NCI-H2171 treated with DMSO at 0.1 percent for 48 hours (cell line): ENCODE results near the gene C2CD2.

Experiments
- DNase-seq: peaks from one replicate; lab custom pipeline; 2025; lab: John Stamatoyannopoulos, UW

Gene C2CD2

DNA sequence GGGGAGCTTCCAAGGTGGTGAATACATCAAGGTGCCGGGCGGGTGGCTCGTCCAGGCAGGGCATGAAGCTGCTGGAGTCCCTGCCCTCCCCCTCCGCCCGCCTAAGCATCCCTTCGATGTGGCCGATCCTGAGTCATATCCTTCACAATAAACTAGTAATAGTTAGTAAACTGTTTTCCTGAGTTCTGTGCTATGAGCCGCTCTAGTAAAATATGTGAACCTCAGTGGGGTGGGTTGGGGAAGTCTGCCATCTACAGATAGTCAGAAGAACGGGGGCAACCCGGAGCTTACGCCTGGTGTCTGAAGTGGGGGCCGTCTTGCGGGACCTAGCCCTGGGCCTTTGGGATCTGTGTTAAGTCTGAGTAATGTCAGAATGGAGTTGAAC lies 21.6 kb downstream of the C2CD2 start:
- DNase-seq, result no peak

DNA sequence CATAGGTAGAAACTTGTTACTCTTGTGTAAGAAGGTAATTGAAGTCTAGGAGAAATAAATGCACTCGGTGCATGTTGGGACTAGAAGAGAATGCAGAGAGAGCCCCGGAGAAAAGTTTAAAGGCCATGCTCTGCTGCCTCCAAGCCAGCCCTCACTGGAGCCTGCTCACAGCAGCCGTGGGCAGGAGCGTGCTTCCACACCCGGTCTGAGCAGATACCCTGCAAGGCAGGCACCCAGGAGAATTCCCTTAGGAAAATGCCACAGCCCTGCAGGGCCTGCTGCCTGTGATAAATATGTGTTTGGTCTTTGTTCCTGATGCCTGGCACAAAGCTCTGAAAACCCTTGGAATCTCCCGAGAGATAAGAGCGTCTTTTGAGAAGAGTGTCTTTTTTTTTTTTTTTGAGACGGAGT lies 22.8 kb downstream of the C2CD2 start:
- DNase-seq, result no peak

DNA sequence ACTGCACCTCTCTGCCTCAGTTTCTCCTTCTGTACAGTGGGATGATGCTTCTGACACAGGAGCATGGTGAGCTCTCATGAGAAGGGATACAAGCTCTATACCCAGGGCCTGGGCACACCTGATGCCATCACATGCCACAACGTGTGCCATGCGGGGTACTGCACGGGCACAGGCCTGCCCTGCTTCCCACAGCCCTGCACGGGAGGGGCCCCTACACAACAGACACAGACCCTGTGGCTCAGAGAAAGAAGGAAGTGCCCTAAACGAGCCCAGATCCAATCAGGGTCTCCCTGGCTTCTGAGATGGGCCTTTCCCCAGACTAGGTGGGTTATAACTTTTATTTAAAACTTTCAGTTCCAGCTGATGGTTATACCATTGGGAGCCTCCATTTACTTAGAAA lies 24.6 kb downstream of the C2CD2 start:
- no peak for DNase-seq

GRCh38 chr21:41928621-41929220 lies 25.1 kb downstream of the C2CD2 start:
- DNase-seq, result no peak

GRCh38 chr21:41927727-41928409 lies 25.9 kb downstream of the C2CD2 start:
- DNase-seq, result no peak

DNA sequence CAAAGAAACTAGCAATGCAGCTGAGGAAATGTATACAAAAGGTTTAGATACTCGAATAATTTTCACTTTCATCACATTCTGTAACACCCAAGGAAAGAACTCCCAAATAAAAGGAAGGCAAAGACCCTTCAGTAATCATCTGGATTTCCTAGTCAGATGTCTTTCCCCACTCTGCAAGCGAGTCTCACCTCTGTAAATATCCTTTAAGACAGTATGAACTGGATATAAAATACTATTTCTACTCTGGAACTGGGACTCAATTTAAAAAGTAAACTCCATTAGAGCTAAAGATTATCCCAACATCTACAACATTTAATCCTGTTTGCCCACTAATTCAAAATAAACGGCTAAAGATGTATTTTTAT lies 27.0 kb downstream of the C2CD2 start:
- DNase-seq, result no peak

GRCh38 chr21:41926117-41926806 lies 27.6 kb downstream of the C2CD2 start:
- no peak for DNase-seq

DNA sequence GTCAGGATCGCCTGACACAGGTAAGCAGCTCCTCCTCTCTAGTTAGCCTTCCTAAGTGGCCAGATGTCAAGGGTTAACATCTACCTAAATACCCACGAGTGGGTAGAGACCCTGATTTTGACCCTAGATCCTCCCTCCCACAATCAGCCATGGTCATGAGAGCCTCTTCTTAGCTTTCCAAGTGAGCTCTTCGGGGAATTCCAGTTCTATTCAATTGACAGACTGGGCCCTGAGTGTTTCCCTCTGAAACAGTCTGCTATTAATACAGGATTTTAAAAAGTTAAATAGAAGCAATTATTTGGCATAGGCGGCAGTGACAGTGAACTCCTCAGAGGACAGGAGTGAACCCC lies 28.1 kb downstream of the C2CD2 start:
- DNase-seq, result no peak

- no peak for DNase-seq
Measured at GRCh38 chr21:41924368-41924754, 29.5 kb downstream of the C2CD2 start.

DNA sequence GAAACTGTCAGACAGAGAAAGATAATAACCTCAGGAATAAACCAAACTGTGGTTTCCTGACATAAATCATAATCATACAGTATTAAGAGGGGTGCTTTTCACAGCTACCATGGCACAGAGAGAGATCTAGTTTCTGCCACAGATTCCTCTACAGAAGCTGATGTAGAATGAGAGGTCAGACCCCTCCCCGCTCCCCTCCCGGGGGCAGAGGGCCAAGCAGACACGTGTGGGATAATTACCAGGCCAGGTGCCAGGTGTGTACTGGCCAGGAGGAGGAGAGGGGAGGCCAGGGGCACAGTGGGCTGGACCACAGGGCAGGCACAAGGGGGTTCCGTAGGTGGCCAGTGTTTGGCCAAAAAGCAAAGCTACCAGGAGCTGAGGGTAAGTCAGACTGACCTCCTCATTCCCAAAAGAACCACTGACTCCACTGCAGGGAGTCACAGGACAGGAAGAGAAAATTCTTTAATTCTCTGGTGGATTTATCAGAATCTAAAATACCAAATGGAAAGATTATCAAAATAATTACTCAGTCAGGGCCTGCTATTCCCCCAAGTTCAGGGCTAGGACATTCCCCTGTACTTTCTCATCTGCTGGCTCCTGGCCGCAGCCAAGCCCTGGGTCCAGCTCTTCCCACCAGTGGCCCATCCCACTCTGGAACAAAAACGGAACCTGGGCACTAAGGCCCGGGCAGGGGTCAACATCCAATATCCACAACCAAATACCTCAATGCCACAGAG lies 30.0 kb downstream of the C2CD2 start:
- no peak for DNase-seq

DNA sequence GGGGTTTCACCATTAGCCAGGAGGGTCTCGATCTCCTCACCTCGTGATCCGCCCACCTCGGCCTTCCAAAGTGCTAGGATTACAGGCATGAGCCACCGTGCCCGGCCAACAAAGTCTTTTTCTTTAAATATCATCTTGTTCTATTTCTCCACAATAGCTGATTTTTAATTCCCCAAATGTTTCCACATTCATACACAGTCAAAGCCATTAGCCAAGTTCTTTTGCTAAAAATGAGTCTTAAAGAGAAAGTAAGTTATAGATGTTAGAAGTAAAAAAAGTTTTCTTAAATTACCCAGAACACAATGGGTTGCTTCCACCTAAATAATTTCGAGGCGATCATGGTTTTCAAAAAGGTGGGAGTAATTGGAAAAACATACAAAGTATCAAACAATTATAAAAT lies 30.6 kb downstream of the C2CD2 start:
- no peak for DNase-seq

- DNase-seq, result no peak
Measured at GRCh38 chr21:41921021-41921420, 32.8 kb downstream of the C2CD2 start.

- no peak for DNase-seq
Measured at GRCh38 chr21:41920476-41920875, 33.3 kb downstream of the C2CD2 start.

DNA sequence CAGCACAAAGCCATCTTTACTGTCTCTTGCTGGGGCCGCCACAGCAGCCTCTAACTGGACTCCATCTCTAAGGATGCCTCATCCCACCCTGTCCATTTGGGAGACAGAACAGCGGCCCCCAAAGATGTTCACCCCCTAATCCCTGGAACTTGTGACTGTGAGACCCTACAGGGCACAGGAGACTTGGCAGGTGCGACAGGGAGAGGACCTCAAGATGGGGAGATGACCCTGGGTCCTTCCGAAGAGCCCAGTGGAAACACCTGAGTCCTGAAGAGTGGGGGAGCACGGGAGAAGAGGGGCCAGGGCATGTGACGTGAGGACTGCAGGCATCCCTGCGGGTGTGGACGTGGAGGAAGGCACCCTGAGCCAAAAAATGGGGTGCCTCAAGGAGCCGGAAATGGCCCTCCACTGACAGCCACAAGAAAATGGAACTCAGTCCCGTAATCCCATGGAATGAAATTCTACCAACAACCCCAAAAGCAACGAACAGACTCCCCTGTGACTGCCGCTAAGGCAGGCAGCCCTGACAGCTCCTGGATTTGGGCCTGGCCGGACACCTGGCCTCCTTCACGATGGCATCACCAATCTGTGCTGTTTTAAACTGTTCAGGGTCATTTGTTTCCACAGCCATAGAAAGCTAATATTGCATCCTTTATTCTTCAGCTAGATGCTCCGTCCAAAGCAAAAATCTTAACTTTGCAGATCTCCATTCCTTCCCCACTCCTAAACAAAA lies 34.0 kb downstream of the C2CD2 start:
- no peak for DNase-seq

- DNase-seq, result no peak
Measured at GRCh38 chr21:41918561-41919358, 35.1 kb downstream of the C2CD2 start.

DNA sequence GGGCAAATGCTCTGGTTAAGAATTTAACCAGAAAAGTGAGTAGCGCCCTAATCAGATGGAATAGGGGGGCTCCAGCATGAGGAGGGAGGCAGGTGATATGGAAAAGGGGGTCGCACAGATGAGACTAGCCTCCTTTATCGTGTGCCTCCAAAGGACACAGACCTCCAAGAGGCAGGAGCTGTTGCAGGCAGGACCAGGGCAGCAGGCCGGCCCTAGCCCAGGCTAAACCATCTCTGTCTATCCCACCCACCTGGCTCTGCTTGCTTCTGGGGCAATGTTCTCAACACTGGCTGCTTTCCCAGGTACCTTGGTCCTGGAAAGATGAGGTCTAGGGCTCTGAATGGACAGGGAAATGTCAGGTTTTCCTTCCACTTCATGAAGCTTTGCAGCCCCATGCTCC lies 36.3 kb downstream of the C2CD2 start:
- DNase-seq, result no peak

DNA sequence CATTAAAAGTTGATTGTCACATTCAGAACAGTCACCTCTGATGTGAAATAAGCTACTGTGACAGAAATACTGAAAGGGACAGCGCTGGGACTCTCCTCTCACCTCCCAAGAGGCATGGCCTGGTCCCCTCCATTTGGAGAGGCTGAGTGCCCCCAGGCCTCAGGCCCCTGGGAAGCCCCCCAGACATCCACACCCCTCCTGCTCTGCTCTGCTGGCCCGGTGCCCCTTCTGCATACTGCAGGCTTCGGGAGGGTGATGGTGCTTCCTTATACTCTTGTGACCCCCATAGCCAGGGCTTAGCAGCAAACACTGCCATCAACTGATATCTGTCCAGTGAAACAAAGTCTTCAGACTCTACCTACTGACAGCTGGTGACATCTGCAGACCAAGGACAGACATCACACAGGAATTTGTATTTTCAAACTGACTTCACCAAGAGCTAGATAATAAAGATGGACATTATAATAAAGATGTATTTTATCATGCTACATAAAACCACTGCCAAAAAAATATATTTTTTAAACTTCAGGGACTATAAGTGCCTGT lies 36.9 kb downstream of the C2CD2 start:
- no peak for DNase-seq

DNA sequence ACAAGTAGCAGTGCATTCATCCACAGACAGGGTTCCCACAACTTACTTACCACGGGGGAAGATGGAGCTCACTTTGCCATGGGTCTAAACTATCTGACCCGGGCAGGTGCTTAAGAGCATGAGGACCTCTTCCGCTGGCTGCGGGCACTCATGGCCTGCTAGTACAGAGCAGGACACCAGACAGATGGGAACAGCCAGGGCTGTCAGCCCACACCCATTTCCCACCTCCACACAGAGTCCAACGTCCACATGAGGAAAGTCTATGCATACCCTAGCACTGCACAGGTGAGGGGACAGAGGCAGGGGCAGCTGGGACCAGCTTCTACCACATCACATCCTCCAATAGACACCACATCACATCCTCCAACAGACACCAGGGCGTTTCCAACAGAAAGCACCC lies 38.9 kb downstream of the C2CD2 start:
- DNase-seq, result no peak

DNA sequence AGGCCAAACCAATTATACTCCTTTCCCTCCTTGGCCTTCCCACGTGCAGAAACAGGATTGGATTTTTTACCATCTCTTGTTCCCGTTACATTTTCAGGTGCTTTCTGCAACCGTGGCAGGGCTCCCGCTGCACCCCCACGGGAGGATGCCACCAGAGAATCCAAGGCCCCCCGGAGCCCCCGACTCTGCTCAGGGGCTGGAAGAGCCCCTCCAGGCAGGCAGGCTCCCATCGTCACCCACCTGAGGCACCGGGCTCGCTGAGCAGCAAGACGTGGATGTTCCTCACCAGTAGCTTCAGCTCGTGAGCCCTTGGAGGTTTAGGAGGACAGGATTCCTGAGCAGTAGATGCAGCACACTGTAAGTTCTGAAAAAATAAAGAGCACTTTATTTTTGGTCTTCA lies 39.5 kb downstream of the C2CD2 start:
- DNase-seq, result no peak

DNA sequence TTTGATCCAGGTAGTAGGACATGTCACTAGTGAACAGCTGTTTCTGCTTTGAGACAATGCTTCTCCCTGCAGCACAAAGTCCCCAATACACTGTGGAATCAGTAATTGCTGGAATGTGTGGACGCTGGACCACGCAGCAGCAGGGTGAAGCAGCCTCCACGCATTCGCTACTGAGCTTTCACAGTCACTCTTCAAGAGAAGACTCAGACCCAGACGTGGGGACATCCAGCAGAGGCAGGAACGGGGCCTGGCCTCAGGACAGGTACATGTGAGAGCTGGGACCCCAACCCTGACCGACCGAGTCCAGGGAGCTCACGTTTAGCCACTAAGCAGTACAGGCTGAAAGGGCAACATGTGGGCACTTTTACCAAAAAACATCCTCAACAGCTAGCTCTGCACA lies 40.6 kb downstream of the C2CD2 start:
- DNase-seq, result no peak

DNA sequence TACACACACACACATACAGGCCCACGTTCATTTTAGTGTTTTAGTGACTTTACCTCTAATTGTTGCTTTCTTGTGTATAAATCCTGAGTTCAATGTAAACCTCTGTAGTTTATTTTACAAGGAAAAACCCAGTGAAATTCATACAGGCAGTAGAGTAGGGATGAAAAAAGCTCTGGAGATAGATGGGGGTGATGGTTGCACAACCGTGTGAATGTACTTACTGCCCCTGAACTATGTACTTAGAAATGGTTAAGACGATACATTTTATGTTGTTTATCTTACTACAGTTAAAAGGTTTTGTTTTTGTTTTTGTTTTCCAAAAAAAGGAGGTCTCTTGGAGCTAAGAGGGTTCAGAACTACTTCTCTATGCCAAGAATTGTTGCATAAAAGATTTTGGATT lies 45.0 kb downstream of the C2CD2 start:
- DNase-seq, result no peak
